Keratinocyte (primary cell): ENCODE data around the gene ENPP6. TPM values are rescaled to one million over a fixed set of nuclear protein-coding genes. Genes with fewer than 3 reads are reported as not detected.
"Not testable (repeated sequence)": the region's sequence is repeated elsewhere in the genome, so short reads cannot be mapped to it uniquely, and the experiment has no call there.

Source experiments
- DNase-seq: peaks from one replicate; pipeline ENCODE4 v3.0.0-alpha.2; 2011; ENCODE audit warnings: low read depth, missing footprints, low spot score
- FAIRE-seq: peaks from 2 replicates; lab custom pipeline; 2011; peaks lifted over from hg19 to GRCh38; lab: Jason Lieb, UNC
- H2AFZ ChIP-seq: 2 replicates; pipeline ENCODE4 v1.6.0; 2012; ENCODE audit warnings: low read length, control low read depth, inconsistent platforms; ENCODE audit not compliant: control insufficient read depth
- H3K27ac ChIP-seq: 2 replicates; pipeline ENCODE4 v1.5.1; 2011; ENCODE audit warnings: low read length; ENCODE audit not compliant: control insufficient read depth, insufficient read depth
- H3K27me3 ChIP-seq: 3 replicates; pipeline ENCODE4 v1.6.0; 2011; ENCODE audit warnings: low read length; ENCODE audit not compliant: control insufficient read depth, insufficient read depth; ENCODE audit errors: extremely low read depth
- H3K36me3 ChIP-seq, 2 experiments: 2 replicates in 1 of 2; 3 replicates in 1 of 2; pipeline ENCODE4 v1.5.1; 2011; ENCODE audit warnings: low read length in 2 of 2, mild to moderate bottlenecking in 1 of 2; ENCODE audit not compliant: control insufficient read depth in 2 of 2, insufficient read depth in 2 of 2; ENCODE audit errors: extremely low read depth in 1 of 2
- H3K4me1 ChIP-seq: 3 replicates; pipeline ENCODE4 v1.5.1; 2011; ENCODE audit warnings: low read length; ENCODE audit not compliant: control insufficient read depth, insufficient read depth; ENCODE audit errors: extremely low read depth
- H3K4me2 ChIP-seq: 3 replicates; pipeline ENCODE4 v1.6.0; 2011; ENCODE audit warnings: low read depth, low read length; ENCODE audit not compliant: control insufficient read depth, insufficient read depth; ENCODE audit errors: extremely low read depth
- H3K4me3 ChIP-seq, 3 experiments: fragments of 200-600 bp in 1 of 3; sonication (generic) in 1 of 3; 2 replicates in 2 of 3; 3 replicates in 1 of 3; pipeline ENCODE4 v1.5.1; 2011 to 2016; ENCODE audit warnings: low read length in 3 of 3, mild to moderate bottlenecking in 3 of 3, control low read depth in 2 of 3, inconsistent platforms in 1 of 3, low read depth in 1 of 3, mixed read lengths in 1 of 3, mixed run types in 1 of 3, moderate library complexity in 1 of 3; ENCODE audit not compliant: control insufficient read depth in 2 of 3, insufficient read depth in 2 of 3; ENCODE audit errors: extremely low read depth in 1 of 3
- H3K79me2 ChIP-seq: 2 replicates; pipeline ENCODE4 v1.6.0; 2012; ENCODE audit warnings: low read length; ENCODE audit not compliant: control insufficient read depth, insufficient read depth
- H3K9ac ChIP-seq: 3 replicates; pipeline ENCODE4 v1.6.0; 2011; ENCODE audit warnings: low read length; ENCODE audit not compliant: control insufficient read depth, insufficient read depth; ENCODE audit errors: extremely low read depth
- H3K9me1 ChIP-seq: 3 replicates; pipeline ENCODE4 v1.6.0; 2011; ENCODE audit warnings: low read length; ENCODE audit not compliant: control insufficient read depth, insufficient read depth; ENCODE audit errors: extremely low read depth
- H3K9me3 ChIP-seq: 2 replicates; pipeline ENCODE4 v1.5.1; 2012; ENCODE audit warnings: low read depth, low read length; ENCODE audit not compliant: control insufficient read depth
- H4K20me1 ChIP-seq: 3 replicates; pipeline ENCODE4 v1.6.0; 2011; ENCODE audit warnings: low read length; ENCODE audit not compliant: control insufficient read depth, insufficient read depth; ENCODE audit errors: extremely low read depth
- CTCF ChIP-seq, 3 experiments: IDR thresholded peaks in 1 of 3; conservative IDR thresholded peaks in 1 of 3; optimal IDR thresholded peaks in 1 of 3; 2 replicates in 2 of 3; 3 replicates in 1 of 3; pipeline versions ENCODE3 to v1.5.1; 2011; ENCODE audit warnings: low read length in 3 of 3, mild to moderate bottlenecking in 3 of 3, moderate library complexity in 2 of 3, control low read depth in 1 of 3, inconsistent platforms in 1 of 3; ENCODE audit not compliant: insufficient read depth in 2 of 3; ENCODE audit errors: extremely low read depth in 1 of 3
- EZH2 ChIP-seq: IDR thresholded peaks from one replicate; pipeline ENCODE4 v1.6.1; 2012; ENCODE audit warnings: inconsistent platforms, mild to moderate bottlenecking, low read length, moderate library complexity
- dilution Hi-C: fragments of 300-500 bp; cut with MboI; formaldehyde crosslinking; loops from one replicate; pipeline ENCODE4 v1.7.0; 2020; ENCODE audit warnings: low sequenced_read_pairs; ENCODE audit not compliant: extremely low pct_ligation_motif_present
- polyA plus RNA-seq, 5 experiments: library from polyadenylated mRNA; depleted of rRNA in 3 of 5; stranded (reverse) in 3 of 5; stranded (forward) in 1 of 5; unstranded in 1 of 5; fragments of >200 nt; gene quantifications; 1 replicate in 1 of 5; 2 replicates in 3 of 5; 3 replicates in 1 of 5; pipeline versions ENCODE4 v1.2.1 to v1.2.3, GENCODE V29; 2011 to 2012; ENCODE audit warnings: missing spikeins in 2 of 5, low read depth in 1 of 5, low replicate concordance in 1 of 5

Gene ENPP6
- polyA plus RNA-seq, 1 donor (not counting 4 experiments of a cell fraction or from before 2014, with no cell fraction given) = not detected

GRCh38 chr4:184056877-184057276 lies 160.8 kb downstream of the ENPP6 start:
- Histone ChIP-seq H3K36me3 (no peaks in the 10 kb centered on the region), H3K79me2 (no peaks in the 10 kb centered on the region), H3K9me1 (no peaks in the 10 kb centered on the region), H4K20me1 (no peaks in the 10 kb centered on the region), H3K27me3 (no peaks in the 10 kb centered on the region), H3K27ac (no peak overlapping the region), H3K9me3 (no peaks in the 10 kb centered on the region), H2AFZ (no peak overlapping the region), H3K4me3 (no peak overlapping the region), H3K4me2 (no peak overlapping the region), H3K9ac (no peak overlapping the region), H3K4me1 (peaks cover 3% of the 10 kb centered on the region)
- FAIRE-seq (no peak), DNase-seq (no peak)
- dilution Hi-C loops = no loop called here
- TF ChIP-seq EZH2 = no peak

GRCh38 chr4:184053434-184053833 lies 164.2 kb downstream of the ENPP6 start:
- H3K4me2 ChIP-seq = peak overlapping the region; percentile 17
- dilution Hi-C loops = no loop called here
- H3K4me1 ChIP-seq = peaks cover 3% of the 10 kb centered on the region
- no peaks in the 10 kb centered on the region for H3K27me3 ChIP-seq
- no peaks in the 10 kb centered on the region for H3K9me3 ChIP-seq
- no peaks in the 10 kb centered on the region for H4K20me1 ChIP-seq
- H3K4me3 ChIP-seq = no peak overlapping the region
- H3K27ac ChIP-seq = no peak overlapping the region
- no peaks in the 10 kb centered on the region for H3K9me1 ChIP-seq
- H2AFZ ChIP-seq = no peak overlapping the region
- no peak overlapping the region for H3K9ac ChIP-seq
- TF ChIP-seq CTCF (optimal IDR thresholded peaks at IDR 0.05 in 1 of 3, IDR thresholded peaks at IDR 0.05 in 1 of 3, conservative IDR thresholded peaks at IDR 0.05 in 1 of 3; ENCODE audit: extremely low read depth in 1 of 3, insufficient read depth in 2 of 3, low read length in 3 of 3) = no peak
- no peak for TF ChIP-seq EZH2
- FAIRE-seq (no peak), DNase-seq (no peak)
- no peaks in the 10 kb centered on the region for H3K36me3 ChIP-seq
- no peaks in the 10 kb centered on the region for H3K79me2 ChIP-seq

- DNase-seq (no peak), FAIRE-seq (no peak)
- dilution Hi-C loops = no loop called here
- no peak overlapping the region for H3K27ac ChIP-seq
- H3K27me3 ChIP-seq = no peaks in the 10 kb centered on the region
- no peak overlapping the region for H2AFZ ChIP-seq
- peaks cover 3% of the 10 kb centered on the region for H3K4me1 ChIP-seq
- H4K20me1 ChIP-seq = no peaks in the 10 kb centered on the region
- no peak overlapping the region for H3K4me3 ChIP-seq
- no peak for TF ChIP-seq CTCF (optimal IDR thresholded peaks at IDR 0.05 in 1 of 3, IDR thresholded peaks at IDR 0.05 in 1 of 3, conservative IDR thresholded peaks at IDR 0.05 in 1 of 3; ENCODE audit: extremely low read depth in 1 of 3, insufficient read depth in 2 of 3, low read length in 3 of 3)
- no peak for TF ChIP-seq EZH2
- no peak overlapping the region for H3K9ac ChIP-seq
- no peak overlapping the region for H3K4me2 ChIP-seq
- no peaks in the 10 kb centered on the region for H3K9me3 ChIP-seq
- no peaks in the 10 kb centered on the region for H3K36me3 ChIP-seq
- no peaks in the 10 kb centered on the region for H3K9me1 ChIP-seq
- H3K79me2 ChIP-seq = no peaks in the 10 kb centered on the region
Measured at GRCh38 chr4:184052616-184053015, 165.1 kb downstream of the ENPP6 start.

GRCh38 chr4:184051262-184051661 lies 166.4 kb downstream of the ENPP6 start:
- H3K9ac ChIP-seq, H3K4me1 ChIP-seq, H3K36me3 ChIP-seq, H3K79me2 ChIP-seq, H4K20me1 ChIP-seq, H3K4me2 ChIP-seq, DNase-seq, H2AFZ ChIP-seq, H3K27me3 ChIP-seq, H3K4me3 ChIP-seq, FAIRE-seq, H3K9me1 ChIP-seq, H3K27ac ChIP-seq, dilution Hi-C loops, H3K9me3 ChIP-seq: not testable (repeated sequence)
